HG03139 (cell line): ENCODE results near the gene MRGPRD.

Experiments used
- ATAC-seq: cut with Tn5 transposase; IDR thresholded peaks from one replicate; pipeline ENCODE4 v1.9.1; 2021; ENCODE audit not compliant: unreplicated experiment

Gene MRGPRD

GRCh38 chr11:68970921-68971636, 9.7 kb downstream of the MRGPRD start:
- ATAC-seq = no peak

DNA sequence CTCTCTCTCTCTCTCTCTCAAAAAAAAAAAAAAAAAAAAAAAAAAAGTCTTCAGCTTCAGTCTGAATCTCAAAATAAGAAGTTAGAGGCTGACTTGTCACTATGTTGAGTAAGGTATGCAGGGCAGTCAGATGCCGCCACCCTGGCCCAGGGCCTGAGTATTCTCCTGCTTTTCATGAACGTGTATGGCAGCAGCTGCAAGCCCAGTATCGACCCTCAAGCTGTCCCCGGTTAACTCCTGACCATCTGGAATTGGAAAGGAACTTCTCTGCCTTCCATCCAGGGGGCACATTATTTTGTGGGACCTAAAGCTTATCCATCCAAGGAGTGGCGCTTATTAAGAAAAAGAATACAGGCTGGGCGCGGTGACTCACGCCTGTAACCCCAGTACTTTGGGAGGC, 11.4 kb downstream of the MRGPRD start:
- no peak for ATAC-seq

DNA sequence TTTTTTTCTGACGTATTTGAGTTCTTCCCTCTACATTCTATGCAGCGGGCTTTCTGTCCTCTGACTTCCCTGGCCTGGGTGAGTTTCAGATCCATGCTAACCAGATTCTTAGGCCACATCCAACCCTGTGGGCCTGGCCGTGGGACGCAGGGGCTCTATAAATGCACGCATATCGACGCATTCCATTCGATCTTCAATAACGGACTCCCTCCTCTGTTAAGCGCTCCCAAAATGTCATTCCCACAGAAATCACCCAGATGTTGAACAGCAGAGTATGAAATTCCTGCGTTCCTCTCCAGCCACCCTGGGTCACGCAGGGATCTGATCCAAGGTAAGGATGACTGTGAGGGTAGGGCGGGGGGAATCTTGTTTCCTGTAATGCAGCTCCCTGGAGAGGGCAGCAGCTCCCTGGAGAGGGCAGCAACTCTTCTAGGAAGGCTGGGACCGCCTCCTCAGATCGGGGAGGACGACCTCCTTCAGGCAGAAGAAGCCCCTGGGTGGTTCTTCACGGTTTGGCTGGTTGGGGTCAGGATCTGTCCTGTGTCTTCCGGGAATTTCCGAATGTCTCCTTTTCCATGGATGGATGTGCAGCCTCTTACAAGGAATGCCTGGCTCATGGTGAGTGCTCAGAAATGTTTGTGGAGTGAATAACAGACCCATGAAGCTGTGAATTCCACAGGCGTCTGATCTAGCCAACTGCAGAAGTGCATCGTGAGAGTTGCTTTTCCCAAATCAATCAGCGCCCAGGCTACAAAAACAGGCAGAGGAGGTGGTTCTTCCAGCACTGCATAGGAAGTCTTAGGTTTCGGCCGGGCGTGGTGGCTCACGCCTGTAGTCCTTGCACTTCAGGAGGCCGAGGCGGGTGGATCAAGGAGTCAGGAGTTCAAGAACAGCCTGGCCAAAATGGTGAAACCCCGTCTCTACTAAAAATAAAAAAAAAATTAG, 12.2 kb downstream of the MRGPRD start:
- ATAC-seq = no peak

- ATAC-seq = no peak
Observed at GRCh38 chr11:68966894-68967780, 13.6 kb downstream of the MRGPRD start.

DNA sequence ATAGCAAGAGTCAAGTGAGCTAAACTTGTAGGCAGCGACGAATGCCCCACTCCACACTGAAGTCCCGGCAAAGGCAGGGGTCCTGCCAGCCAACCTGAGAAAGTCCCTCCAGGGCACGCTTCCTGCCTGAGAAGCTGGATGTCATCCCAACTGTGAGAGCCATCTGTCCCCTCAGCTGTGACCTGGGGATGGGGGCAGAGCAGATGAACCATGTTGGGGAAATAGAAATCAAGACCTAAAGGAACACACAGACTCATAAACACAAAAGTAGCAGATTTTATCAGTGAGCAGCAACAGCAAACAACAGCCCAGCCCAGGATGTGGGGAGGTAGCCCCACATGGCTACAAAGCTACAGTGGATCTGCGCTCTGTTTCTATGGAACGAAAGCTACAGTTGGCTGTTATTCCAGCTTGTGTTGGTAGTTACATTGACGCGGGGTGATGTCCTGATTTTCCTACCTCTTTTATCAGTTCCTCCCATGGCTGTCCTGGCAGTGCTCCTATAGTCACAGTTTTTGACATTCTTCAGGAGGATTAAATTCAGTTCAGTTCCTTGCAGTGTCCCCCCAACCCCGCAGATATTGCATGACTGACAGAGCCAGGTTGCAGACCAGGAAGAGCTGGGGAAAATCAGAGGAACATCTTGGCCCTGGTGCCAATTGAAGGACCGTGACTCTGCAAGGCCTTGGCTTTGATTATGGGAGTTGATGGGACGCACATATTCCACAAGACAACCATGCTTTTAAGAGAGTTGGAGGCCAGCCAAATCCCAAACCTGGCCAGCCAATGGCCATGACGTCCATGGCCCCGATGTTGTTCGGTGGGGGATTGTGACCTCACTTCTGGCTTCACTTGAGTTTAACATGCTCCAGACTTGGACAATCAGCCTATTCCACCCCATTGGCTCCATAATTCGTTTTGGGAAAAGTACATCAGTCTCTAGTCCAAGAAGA, 14.6 kb downstream of the MRGPRD start:
- ATAC-seq = no peak

GRCh38 chr11:68963779-68964178, 17.0 kb downstream of the MRGPRD start:
- no peak for ATAC-seq

DNA sequence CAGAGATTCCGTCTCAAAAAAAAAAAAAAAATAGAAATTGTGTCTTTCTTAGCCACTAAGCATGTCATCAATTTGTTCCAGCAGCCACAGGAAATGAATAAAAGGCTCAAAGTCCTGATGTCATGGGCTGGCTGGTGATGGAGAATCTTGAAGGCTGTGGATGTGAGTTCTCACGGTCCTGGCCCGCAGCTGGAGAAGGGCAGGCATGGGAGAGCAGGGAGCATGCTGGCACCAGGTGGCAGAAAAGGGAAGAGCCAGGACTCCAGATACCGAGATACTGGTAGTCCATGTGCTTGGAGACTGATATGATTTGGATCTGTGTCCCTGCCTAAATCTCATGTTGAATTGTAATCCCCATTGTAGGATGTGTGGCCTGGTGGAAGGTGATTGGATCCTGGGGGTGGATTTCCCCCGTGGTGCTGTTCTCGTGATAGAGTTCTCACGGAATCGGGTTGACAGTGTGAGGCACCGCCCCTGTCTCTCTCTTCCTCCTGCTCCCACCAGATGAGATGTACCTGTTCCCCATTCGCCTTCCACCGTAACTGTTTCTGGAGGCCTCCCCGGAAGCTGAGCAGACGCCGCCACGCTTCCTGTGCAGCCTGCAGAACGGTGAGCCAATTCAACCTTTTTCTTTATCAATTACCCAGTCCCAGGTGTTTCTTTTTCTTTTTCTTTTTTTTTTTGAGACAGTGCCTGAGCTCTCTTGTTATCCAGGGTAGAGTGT, 18.1 kb downstream of the MRGPRD start:
- no peak for ATAC-seq

- ATAC-seq = no peak
Observed at GRCh38 chr11:68961245-68961644, 19.5 kb downstream of the MRGPRD start.

- ATAC-seq = no peak
Observed at GRCh38 chr11:68960294-68961071, 20.3 kb downstream of the MRGPRD start.

DNA sequence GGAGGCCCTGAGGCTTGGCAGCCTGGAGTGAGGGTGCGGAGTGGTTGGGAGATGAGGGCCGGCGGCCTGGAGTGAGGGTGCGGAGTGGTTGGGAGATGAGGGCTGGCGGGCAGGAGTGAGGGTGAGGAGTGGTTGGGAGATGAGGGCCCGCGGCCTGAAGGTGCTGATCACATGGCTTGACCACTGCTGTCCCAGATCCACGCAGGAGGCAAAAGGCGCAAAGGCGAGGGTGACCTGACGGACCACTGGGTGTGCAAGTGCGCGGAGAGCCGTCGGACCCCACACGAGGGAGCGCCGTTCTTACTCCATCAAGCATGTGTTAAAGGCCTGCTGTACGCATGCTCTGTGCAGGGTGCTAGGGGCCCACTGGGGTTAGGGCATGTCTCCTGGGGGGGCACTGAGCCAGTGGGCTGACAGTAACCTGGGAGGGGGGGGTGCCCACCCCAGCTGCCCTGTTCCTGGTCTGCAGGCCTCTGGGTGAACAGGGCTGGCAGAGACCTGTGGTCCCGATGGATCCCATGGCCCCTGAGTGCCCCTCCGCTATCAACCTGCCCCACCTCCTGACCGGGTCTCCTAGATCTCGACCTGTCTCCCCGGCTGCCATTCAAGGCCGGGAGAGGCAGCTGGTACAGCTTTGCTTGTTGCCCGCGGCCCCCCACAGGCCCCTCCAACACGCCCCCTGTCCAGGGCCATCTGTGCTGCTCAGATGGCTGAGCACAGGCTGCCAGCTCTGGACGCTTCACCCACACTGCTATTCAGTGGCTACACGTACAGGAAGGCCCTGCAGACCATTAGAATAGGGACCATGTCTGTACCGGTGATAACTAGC, 21.1 kb downstream of the MRGPRD start:
- no peak for ATAC-seq

- no peak for ATAC-seq
Observed at GRCh38 chr11:68958211-68958610, 22.6 kb downstream of the MRGPRD start.

- no peak for ATAC-seq
Observed at GRCh38 chr11:68956547-68957254, 24.1 kb downstream of the MRGPRD start.

- ATAC-seq = no peak
Observed at GRCh38 chr11:68956142-68956541, 24.6 kb downstream of the MRGPRD start.

- no peak for ATAC-seq
Observed at GRCh38 chr11:68955607-68955958, 25.2 kb downstream of the MRGPRD start.

DNA sequence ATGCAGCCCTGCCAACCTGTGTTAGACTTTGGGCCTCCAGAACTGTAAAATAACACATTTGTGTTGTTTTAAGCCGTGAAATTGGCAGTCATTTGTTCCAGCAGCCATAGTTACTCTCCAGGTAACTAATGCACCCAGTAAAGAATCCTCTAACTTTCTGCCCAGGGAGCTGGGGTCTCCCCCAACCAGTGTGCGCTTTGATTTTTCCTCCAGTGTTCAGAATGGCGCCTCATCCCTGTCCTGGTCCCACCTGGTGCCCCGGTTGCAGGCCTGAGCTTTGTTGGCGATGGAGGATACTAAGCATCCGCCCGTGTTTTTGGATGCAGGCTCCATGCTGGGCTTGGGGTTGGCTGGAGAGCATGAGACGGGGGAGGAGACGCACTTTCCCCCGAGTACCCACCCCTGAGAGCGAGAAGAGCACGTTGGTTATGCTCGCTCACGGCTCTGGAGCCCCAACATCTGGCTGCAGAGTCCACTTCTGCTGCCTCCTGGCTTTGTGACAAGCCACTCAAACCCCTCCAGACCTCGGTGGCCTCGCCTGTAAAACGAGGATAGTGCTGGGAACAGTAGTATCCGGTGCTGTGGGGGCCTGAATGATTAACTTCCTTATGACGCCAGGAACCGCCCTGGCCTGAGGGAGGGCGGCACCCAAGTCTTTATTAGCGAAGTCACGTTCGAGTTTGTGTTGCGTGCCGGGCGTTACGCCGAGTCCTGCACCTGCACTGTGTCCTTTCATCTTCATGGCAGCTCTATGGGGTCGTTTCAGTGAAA, 25.8 kb downstream of the MRGPRD start:
- ATAC-seq = no peak

- ATAC-seq = no peak
Observed at GRCh38 chr11:68950762-68951161, 30.0 kb downstream of the MRGPRD start.
